Measurements from ENCODE around the gene CDC5L. TPM values are rescaled to one million over a fixed set of nuclear protein-coding genes. Genes with fewer than 3 reads are reported as not detected.

The CDC5L gene
- total RNA-seq, 1 experiment from 2014 or later, result 24.6 TPM

DNA sequence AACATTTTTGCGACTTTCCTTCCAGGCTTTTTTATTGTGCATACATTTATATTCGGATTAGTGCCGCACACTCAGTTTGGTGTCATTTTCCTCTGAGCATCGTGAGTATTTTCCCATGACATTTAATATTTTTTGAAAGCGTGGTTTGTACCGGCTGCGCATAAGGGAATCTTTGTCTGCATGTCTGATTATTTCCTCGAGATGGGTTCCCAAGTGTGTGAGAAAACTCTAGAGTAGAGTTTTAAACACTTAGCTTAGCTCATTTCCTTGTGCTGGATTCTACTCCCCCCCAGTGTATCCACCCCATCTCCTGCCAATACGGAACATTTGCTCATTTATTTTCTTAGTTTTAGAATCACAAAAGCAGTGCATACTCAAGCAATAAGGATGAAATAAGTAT lies 94.3 kb downstream of the CDC5L start:
- intact Hi-C loops (cut with micrococcal nuclease), result no loop called here
- POLR2A ChIA-PET, result no interaction called here
- no peak overlapping the region for H3K27ac ChIP-seq (ENCODE audit: low read depth, low read length)
- no peaks in the 10 kb centered on the region for H3K9me3 ChIP-seq (ENCODE audit: control insufficient read depth in 1 of 2, insufficient read depth in 1 of 2, low read depth in 1 of 2, low read length in 2 of 2)
- no peaks in the 10 kb centered on the region for H3K4me1 ChIP-seq (ENCODE audit: control insufficient read depth in 1 of 2, insufficient read depth in 2 of 2, low read length in 2 of 2)
- H3K36me3 ChIP-seq (ENCODE audit: control insufficient read depth in 1 of 2, insufficient read depth in 2 of 2, low read length in 2 of 2), result no peaks in the 10 kb centered on the region
- no TSS peak for BruUV-seq (replicated peaks)
- DNase-seq (ENCODE audit: low read depth, low spot score) (no peak), ATAC-seq (no peak)
- no peaks in the 10 kb centered on the region for H4K20me1 ChIP-seq (ENCODE audit: insufficient read depth)
- H3K9me2 ChIP-seq (ENCODE audit: insufficient read depth), result no peaks in the 10 kb centered on the region
- no peak overlapping the region for H2AFZ ChIP-seq (ENCODE audit: low read depth, low read length, poor library complexity, severe bottlenecking)
- H3K9ac ChIP-seq (ENCODE audit: low read length), result no peak overlapping the region
- H3K4me2 ChIP-seq (ENCODE audit: low read length), result no peak overlapping the region
- H3K4me3 ChIP-seq (replicated peaks in 1 of 2; ENCODE audit: low read depth in 1 of 2, low read length in 2 of 2), result no peak overlapping the region
- no peaks in the 10 kb centered on the region for H3K27me3 ChIP-seq (ENCODE audit: insufficient read depth, low read length)
- RAD21 ChIA-PET (ENCODE audit: low non-redundant PET in 1 of 2, low total read pairs in 2 of 2, uncharacterized antibody in 2 of 2, unreplicated experiment in 2 of 2), result no interaction called here
- CTCF ChIA-PET, result no interaction called here
- H3K79me2 ChIP-seq (ENCODE audit: insufficient read depth, low read length), result no peaks in the 10 kb centered on the region
- TF ChIP-seq CEBPB (IDR thresholded peaks at IDR 0.05; ENCODE audit: low read depth) (no peak), SRF (IDR thresholded peaks at IDR 0.05; ENCODE audit: low read depth) (no peak), ELF1 (IDR thresholded peaks at IDR 0.05; ENCODE audit: borderline replicate concordance, low read depth) (no peak), SP1 (IDR thresholded peaks at IDR 0.05; ENCODE audit: low read depth) (no peak), POLR2A (IDR thresholded peaks at IDR 0.05; ENCODE audit: borderline replicate concordance, extremely low read depth, insufficient read depth, insufficient read length) (no peak), ZNF274 (IDR thresholded peaks at IDR 0.05; ENCODE audit: low read depth, low read length) (no peak), POLR2AphosphoS5 (IDR thresholded peaks at IDR 0.05; ENCODE audit: low read depth, low read length) (no peak), EZH2 (IDR thresholded peaks at IDR 0.05) (no peak), JUND (IDR thresholded peaks at IDR 0.05) (no peak), RAD21 (IDR thresholded peaks at IDR 0.05; ENCODE audit: low read depth) (no peak), CBX3 (IDR thresholded peaks at IDR 0.05; ENCODE audit: low read depth) (no peak), ZFX (IDR thresholded peaks at IDR 0.05) (no peak), YY1 (IDR thresholded peaks at IDR 0.05; ENCODE audit: extremely low read depth, insufficient replicate concordance, low read depth, low read length) (no peak), EZH2phosphoT487 (IDR thresholded peaks at IDR 0.05; ENCODE audit: borderline replicate concordance) (no peak), FOSL1 (IDR thresholded peaks at IDR 0.05; ENCODE audit: low read depth) (no peak), EGR1 (IDR thresholded peaks at IDR 0.05; ENCODE audit: low read depth) (no peak)
- TF ChIP-seq, protein P1, sequence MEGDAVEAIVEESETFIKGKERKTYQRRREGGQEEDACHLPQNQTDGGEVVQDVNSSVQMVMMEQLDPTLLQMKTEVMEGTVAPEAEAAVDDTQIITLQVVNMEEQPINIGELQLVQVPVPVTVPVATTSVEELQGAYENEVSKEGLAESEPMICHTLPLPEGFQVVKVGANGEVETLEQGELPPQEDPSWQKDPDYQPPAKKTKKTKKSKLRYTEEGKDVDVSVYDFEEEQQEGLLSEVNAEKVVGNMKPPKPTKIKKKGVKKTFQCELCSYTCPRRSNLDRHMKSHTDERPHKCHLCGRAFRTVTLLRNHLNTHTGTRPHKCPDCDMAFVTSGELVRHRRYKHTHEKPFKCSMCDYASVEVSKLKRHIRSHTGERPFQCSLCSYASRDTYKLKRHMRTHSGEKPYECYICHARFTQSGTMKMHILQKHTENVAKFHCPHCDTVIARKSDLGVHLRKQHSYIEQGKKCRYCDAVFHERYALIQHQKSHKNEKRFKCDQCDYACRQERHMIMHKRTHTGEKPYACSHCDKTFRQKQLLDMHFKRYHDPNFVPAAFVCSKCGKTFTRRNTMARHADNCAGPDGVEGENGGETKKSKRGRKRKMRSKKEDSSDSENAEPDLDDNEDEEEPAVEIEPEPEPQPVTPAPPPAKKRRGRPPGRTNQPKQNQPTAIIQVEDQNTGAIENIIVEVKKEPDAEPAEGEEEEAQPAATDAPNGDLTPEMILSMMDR (IDR thresholded peaks at IDR 0.05 in 2 of 3, conservative IDR thresholded peaks at IDR 0.05 in 1 of 3; ENCODE audit: borderline replicate concordance in 1 of 3, insufficient read depth in 1 of 3, low read depth in 2 of 3, low read length in 2 of 3), result no peak
- TF ChIP-seq, protein P2, sequence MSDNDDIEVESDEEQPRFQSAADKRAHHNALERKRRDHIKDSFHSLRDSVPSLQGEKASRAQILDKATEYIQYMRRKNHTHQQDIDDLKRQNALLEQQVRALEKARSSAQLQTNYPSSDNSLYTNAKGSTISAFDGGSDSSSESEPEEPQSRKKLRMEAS (IDR thresholded peaks at IDR 0.05), result no peak
- TF ChIP-seq, protein P3, sequence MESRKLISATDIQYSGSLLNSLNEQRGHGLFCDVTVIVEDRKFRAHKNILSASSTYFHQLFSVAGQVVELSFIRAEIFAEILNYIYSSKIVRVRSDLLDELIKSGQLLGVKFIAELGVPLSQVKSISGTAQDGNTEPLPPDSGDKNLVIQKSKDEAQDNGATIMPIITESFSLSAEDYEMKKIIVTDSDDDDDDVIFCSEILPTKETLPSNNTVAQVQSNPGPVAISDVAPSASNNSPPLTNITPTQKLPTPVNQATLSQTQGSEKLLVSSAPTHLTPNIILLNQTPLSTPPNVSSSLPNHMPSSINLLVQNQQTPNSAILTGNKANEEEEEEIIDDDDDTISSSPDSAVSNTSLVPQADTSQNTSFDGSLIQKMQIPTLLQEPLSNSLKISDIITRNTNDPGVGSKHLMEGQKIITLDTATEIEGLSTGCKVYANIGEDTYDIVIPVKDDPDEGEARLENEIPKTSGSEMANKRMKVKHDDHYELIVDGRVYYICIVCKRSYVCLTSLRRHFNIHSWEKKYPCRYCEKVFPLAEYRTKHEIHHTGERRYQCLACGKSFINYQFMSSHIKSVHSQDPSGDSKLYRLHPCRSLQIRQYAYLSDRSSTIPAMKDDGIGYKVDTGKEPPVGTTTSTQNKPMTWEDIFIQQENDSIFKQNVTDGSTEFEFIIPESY (IDR thresholded peaks at IDR 0.05; ENCODE audit: extremely low read depth, insufficient replicate concordance, low read length), result no peak
- TF ChIP-seq, protein P4, sequence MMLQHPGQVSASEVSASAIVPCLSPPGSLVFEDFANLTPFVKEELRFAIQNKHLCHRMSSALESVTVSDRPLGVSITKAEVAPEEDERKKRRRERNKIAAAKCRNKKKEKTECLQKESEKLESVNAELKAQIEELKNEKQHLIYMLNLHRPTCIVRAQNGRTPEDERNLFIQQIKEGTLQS (IDR thresholded peaks at IDR 0.05), result no peak
